ENCODE data around the gene OSGEPL1.
"Not testable (repeated sequence)": the region's sequence is repeated elsewhere in the genome, so short reads cannot be mapped to it uniquely, and the experiment has no call there.

The OSGEPL1 gene, protein sequence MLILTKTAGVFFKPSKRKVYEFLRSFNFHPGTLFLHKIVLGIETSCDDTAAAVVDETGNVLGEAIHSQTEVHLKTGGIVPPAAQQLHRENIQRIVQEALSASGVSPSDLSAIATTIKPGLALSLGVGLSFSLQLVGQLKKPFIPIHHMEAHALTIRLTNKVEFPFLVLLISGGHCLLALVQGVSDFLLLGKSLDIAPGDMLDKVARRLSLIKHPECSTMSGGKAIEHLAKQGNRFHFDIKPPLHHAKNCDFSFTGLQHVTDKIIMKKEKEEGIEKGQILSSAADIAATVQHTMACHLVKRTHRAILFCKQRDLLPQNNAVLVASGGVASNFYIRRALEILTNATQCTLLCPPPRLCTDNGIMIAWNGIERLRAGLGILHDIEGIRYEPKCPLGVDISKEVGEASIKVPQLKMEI

DNA sequence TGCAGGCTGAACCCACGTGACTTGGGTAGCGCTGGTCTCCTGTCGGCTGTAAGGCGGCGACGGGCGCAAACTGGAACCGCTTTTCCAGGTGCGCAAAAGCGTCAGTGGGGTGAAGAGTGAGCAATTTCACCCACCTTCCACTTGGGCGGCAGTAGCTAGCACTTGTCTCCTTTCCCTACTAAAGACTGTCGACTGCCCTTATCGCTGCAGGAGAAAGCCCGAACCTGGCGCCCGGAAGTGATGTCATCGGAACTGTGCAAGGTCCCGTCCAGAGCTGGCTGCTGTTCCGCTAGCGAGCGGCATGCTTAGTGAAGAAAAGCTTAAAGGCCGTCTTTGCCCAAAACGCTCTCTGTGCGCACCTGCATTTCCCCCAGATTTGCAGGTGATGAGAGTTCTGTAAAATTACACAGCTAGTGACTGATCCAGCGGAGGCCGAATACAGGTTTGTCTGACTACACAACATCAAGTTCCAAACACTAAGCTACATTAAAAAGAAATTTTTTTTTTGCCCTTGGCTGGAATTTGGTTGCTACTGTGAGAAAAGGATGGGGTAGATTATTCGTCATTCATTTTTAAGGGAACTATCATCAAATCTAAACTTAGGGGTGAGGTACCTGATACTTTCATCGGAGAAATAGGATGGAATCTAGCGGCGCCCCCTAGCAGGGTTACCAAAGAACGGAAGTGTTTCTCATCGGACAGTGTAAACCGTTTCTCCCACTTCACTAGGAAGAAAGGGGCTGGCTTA lies at the start of gene OSGEPL1:
TSS of gene OSGEPL1 (minus strand) at position 242 of the 748 bp plus-strand sequence. CDS start 1,152 bp downstream, outside the sequence.
- H3K4me3 ChIP-seq (ENCODE audit: low read depth, low read length): peak within 1 kb of the TSS; percentile 85

DNA sequence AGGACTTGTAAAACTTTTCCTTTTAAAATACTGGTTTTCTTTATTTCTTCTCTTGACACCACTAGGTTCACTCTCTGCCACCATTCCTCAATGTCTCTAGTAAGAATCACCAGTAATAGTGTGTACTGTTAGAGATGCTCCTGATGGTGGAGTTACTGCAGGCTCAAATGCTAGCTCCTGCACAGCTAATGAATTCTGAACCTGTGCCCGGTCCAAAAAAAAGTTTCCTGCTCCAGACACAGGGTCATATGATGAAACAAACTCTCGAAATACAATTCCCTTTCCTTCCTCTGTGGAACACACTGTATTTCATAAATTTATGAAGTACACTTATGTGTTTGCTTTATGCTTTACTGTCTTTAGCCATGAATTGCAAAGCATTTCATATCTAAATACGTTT lies 40.8 kb upstream of the OSGEPL1 start:
- H3K4me3 ChIP-seq (ENCODE audit: low read depth, low read length): no peak overlapping the region

GRCh38 chr2:189802396-189802912 lies 39.9 kb upstream of the OSGEPL1 start:
- no peak overlapping the region for H3K4me3 ChIP-seq (ENCODE audit: low read depth, low read length)

GRCh38 chr2:189799531-189799930 lies 36.9 kb upstream of the OSGEPL1 start:
- H3K4me3 ChIP-seq (ENCODE audit: low read depth, low read length): no peak overlapping the region

- no peak overlapping the region for H3K4me3 ChIP-seq (ENCODE audit: low read depth, low read length)
Observed at GRCh38 chr2:189799030-189799331, 36.4 kb upstream of the OSGEPL1 start.

DNA sequence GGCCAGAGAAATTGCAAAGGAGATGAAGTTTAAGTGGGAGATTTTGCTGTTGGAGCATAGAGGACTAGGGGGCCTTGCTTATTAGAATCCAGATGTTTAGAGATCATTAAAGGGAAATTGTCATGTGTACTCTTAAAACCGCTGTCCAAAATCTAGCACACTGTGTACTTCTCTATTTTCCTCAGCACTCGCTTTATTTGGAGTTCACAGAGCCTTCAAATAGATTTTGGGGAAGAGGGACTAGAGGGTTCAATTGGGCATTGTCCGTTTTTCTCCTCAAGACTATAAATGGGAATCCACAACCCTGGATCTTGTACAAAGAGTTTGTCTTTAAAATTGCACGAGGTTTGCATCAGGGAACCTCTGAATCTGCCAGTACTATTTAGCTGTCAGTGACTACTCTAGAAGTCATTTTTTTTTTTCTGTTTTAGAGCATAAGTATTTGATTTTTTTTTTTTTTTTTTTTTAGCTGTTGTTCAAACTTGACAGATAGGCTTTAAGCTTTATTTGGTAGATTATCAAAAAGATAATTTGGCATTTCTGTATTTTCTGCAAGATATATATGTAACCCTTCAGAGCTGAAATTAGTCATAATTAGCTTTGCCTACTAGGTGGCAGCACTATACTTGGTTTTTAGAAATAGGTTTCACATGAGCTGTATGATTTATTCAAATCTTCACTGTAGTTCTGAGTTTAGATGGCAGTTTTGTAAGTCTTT lies 35.9 kb upstream of the OSGEPL1 start:
- no peak overlapping the region for H3K4me3 ChIP-seq (ENCODE audit: low read depth, low read length)

GRCh38 chr2:189797902-189798301 lies 35.3 kb upstream of the OSGEPL1 start:
- H3K4me3 ChIP-seq (ENCODE audit: low read depth, low read length): no peak overlapping the region

- no peak overlapping the region for H3K4me3 ChIP-seq (ENCODE audit: low read depth, low read length)
Observed at GRCh38 chr2:189794310-189794709, 31.7 kb upstream of the OSGEPL1 start.

DNA sequence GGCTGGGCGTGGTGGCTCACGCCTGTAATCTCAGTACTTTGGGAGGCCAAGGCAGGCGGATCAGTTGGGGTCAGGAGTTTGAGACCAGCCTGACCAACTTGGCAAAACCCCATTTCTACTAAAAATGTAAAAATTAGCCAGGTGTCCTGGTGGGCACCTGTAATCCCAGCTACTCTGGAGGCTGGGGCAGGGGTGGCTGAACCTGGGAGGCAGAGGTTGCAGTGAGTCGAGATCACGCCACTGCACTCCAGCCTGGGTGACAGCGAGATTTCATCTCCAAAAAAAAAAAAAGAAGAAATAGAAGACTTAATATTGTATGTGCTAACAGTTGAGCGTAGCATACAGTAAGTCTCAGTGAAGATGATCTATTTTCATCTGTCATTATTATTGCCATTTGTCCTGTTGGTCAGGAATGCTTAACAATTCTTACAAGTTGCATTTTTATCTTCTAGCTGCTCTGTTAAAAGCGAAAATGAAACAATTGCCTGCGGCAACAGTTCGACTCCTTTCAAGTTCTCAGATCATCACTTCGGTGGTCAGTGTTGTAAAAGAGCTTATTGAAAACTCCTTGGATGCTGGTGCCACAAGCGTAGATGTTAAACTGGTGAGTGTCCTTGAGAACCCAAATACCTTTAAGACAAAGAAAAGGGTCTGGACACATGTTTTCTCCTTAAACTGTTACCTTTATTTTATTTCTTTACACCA lies 28.9 kb upstream of the OSGEPL1 start:
- no peak overlapping the region for H3K4me3 ChIP-seq (ENCODE audit: low read depth, low read length)

GRCh38 chr2:189783927-189784867 lies 21.6 kb upstream of the OSGEPL1 start, which contains the start of the genes ORMDL1 and PMS1:
Gene ORMDL1, minus strand, starts transcription at chr2:189784339. Its CDS starts 1,744 bp downstream, at chr2:189782595.
Gene PMS1, plus strand, starts transcription at chr2:189784450. Its CDS starts 7,360 bp downstream, at chr2:189791810.
- peak within 1 kb of the TSS; percentile 91 for H3K4me3 ChIP-seq (ENCODE audit: low read depth, low read length)

GRCh38 chr2:189783451-189783926 lies 20.9 kb upstream of the OSGEPL1 start:
- H3K4me3 ChIP-seq (ENCODE audit: low read depth, low read length): peak overlapping the region; percentile 91

DNA sequence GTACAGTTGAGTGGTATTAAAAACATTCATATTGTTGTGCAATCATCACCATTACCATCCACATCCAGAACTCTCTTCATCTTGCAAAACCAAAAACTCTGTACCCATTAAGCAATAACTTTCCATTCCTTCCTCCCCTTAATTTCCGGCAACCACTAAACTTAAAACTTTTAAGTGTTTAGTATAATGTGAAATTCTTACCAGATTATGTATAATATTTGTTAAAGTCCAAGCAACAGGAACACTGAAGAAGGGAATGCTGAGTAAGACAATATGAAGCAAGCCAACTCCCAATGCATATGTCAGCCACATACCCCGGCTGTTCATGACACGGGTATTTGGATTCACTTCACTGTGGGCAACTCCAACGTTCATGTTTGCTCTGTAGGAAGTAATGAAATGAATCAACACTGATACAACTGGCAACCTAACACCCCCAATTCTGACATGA lies 19.7 kb upstream of the OSGEPL1 start:
- H3K4me3 ChIP-seq (ENCODE audit: low read depth, low read length): no peak overlapping the region

DNA sequence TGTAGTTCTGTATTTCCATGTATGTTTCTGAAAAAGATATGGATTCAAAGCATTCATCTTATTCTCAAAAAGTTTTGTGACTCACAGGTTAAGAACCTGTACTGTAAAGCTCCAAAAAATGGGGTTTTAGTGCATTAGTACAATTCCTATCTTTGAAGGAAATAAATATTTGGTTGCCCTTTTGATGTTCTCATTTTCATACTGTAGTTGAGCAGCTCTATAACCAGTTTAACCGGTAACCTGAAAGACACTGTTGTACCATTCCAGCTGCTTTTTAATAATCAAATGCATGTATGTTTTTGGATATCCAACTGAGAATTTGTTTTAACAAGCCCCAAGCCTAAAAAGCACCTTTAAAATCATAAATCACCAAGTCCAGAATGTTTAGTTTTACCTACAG lies 9.6 kb upstream of the OSGEPL1 start:
- H3K4me3 ChIP-seq (ENCODE audit: low read depth, low read length): no peak overlapping the region

- H3K4me3 ChIP-seq (ENCODE audit: low read depth, low read length): no peak overlapping the region
Observed at GRCh38 chr2:189770590-189771322, 8.2 kb upstream of the OSGEPL1 start.

- H3K4me3 ChIP-seq (ENCODE audit: low read depth, low read length): no peak overlapping the region
Observed at GRCh38 chr2:189763908-189764661, 1.5 kb upstream of the OSGEPL1 start.

DNA sequence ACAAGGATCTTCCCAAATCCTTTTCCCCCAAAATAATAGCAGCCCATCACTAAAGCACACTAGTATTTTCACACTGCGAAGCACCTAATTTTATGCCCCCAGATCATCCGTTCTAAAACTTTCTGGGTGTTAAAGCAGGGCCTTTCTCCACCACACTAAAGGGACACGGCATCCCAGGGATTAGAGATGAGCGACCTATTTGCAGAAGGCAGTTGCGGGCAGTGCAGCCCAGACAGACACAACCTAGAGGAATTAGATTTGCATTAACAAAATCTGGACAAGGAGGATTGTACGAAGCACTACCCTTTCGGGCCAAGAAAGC lies 402 bp downstream of the OSGEPL1 start:
- H3K4me3 ChIP-seq (ENCODE audit: low read depth, low read length): peak overlapping the region; percentile 85

- not testable (repeated sequence) for H3K4me3 ChIP-seq (ENCODE audit: low read depth, low read length)
Observed at GRCh38 chr2:189760154-189760553, 2.4 kb downstream of the OSGEPL1 start.
